HCT116 (cell line): ENCODE results near the gene HMGXB3. TPM values are rescaled to one million over a fixed set of nuclear protein-coding genes. Genes with fewer than 3 reads are reported as not detected.

Source experiments
- ATAC-seq: fragments of 200-7000 bp; cut with Tn5 transposase; 2 replicates; pipeline ENCODE4 v1.9.1; 2020; ENCODE audit warnings: mild to moderate bottlenecking, moderate library complexity
- BruUV-seq: library from RNA; stranded (reverse); fragments of 400-500 nt; replicated peaks from 2 replicates; lab custom pipeline; 2021; lab: Mats Ljungman, UMichigan
- CTCF ChIA-PET: fragments of 300-600 bp; sonication (Branson Sonifier 250); formaldehyde crosslinking; loops from one replicate; lab custom pipeline; 2021; ENCODE audit warnings: antibody characterized with exemption; lab: Charles Lee
- POLR2A ChIA-PET: fragments of 300-600, 350-600 bp; sonication (Branson Sonifier 250); formaldehyde crosslinking; loops from one replicate; lab custom pipeline; 2021; ENCODE audit warnings: antibody characterized with exemption; lab: Charles Lee
- RAD21 ChIA-PET, 2 experiments: fragments of 300-600 bp; sonication (Branson Sonifier 250); formaldehyde crosslinking; loops; one replicate each; lab custom pipeline; 2023; ENCODE audit warnings: low total read pairs in 2 of 2; ENCODE audit not compliant: uncharacterized antibody in 2 of 2, unreplicated experiment in 2 of 2, low non-redundant PET in 1 of 2; lab: Charles Lee
- DNase-seq: peaks from one replicate; pipeline ENCODE4 v3.0.0-alpha.2; 2010; ENCODE audit warnings: low read depth, low spot score
- H2AFZ ChIP-seq: fragments of 200-600 bp; shearing (Covaris generic), sonication (generic); 2 replicates; pipeline ENCODE4 v1.6.1; 2017; ENCODE audit warnings: low read depth, mixed run types, mixed read lengths, antibody characterized with exemption, low read length; ENCODE audit not compliant: poor library complexity, severe bottlenecking
- H3K27ac ChIP-seq: 2 replicates; pipeline ENCODE4 v1.5.1; 2012; ENCODE audit warnings: low read depth, low read length
- H3K27me3 ChIP-seq: fragments of 200-600 bp; sonication (generic); 2 replicates; pipeline ENCODE4 v1.6.1; 2016; ENCODE audit warnings: mixed run types, low read length, mixed read lengths; ENCODE audit not compliant: insufficient read depth
- H3K36me3 ChIP-seq, 2 experiments: fragments of 200-500 bp in 1 of 2; fragments of 200-600 bp in 1 of 2; sonication (Bioruptor generic) in 1 of 2; sonication (generic) in 1 of 2; 2 replicates each; pipeline versions ENCODE4 v1.5.1 to v1.6.1; 2014 to 2016; ENCODE audit warnings: low read length in 2 of 2, inconsistent platforms in 1 of 2, mixed read lengths in 1 of 2, mixed run types in 1 of 2; ENCODE audit not compliant: insufficient read depth in 2 of 2, control insufficient read depth in 1 of 2
- H3K4me1 ChIP-seq, 2 experiments: fragments of 200-600 bp in 1 of 2; sonication (generic) in 1 of 2; 2 replicates each; pipeline versions ENCODE4 v1.5.1 to v1.6.1; 2012 to 2017; ENCODE audit warnings: low read length in 2 of 2, inconsistent platforms in 1 of 2, mild to moderate bottlenecking in 1 of 2, mixed read lengths in 1 of 2, mixed run types in 1 of 2, moderate library complexity in 1 of 2; ENCODE audit not compliant: insufficient read depth in 2 of 2, control insufficient read depth in 1 of 2
- H3K4me2 ChIP-seq: fragments of 200-600 bp; sonication (generic); 2 replicates; pipeline ENCODE4 v1.6.1; 2017; ENCODE audit warnings: mixed run types, low read length, mixed read lengths
- H3K4me3 ChIP-seq, 2 experiments: fragments of 200-600 bp in 1 of 2; sonication (generic) in 1 of 2; replicated peaks in 1 of 2; 2 replicates each; pipeline ENCODE4 v1.5.1; 2011 to 2016; ENCODE audit warnings: low read length in 2 of 2, control low read depth in 1 of 2, low read depth in 1 of 2, mild to moderate bottlenecking in 1 of 2, mixed read lengths in 1 of 2, mixed run types in 1 of 2
- H3K79me2 ChIP-seq: fragments of 200-600 bp; sonication (generic); 2 replicates; pipeline ENCODE4 v1.6.1; 2017; ENCODE audit warnings: mild to moderate bottlenecking, mixed run types, low read length, moderate library complexity, mixed read lengths; ENCODE audit not compliant: insufficient read depth
- H3K9ac ChIP-seq: fragments of 200-600 bp; sonication (generic); 2 replicates; pipeline ENCODE4 v1.6.1; 2016; ENCODE audit warnings: low read length, mixed read lengths
- H3K9me2 ChIP-seq: fragments of 200-600 bp; sonication (generic), shearing (Covaris generic); 2 replicates; pipeline ENCODE4 v1.6.1; 2017; ENCODE audit warnings: mixed run types, mild to moderate bottlenecking, moderate library complexity; ENCODE audit not compliant: insufficient read depth
- H3K9me3 ChIP-seq, 2 experiments: fragments of 200-500 bp in 1 of 2; fragments of 200-600 bp in 1 of 2; sonication (Bioruptor generic) in 1 of 2; sonication (generic) in 1 of 2; 2 replicates each; pipeline ENCODE4 v1.6.1; 2014 to 2017; ENCODE audit warnings: low read length in 2 of 2, mixed read lengths in 2 of 2, inconsistent platforms in 1 of 2, low read depth in 1 of 2, mild to moderate bottlenecking in 1 of 2, mixed run types in 1 of 2, moderate library complexity in 1 of 2; ENCODE audit not compliant: control insufficient read depth in 1 of 2, insufficient read depth in 1 of 2
- H4K20me1 ChIP-seq: fragments of 200-600 bp; sonication (generic), shearing (Covaris generic); 2 replicates; pipeline ENCODE4 v1.6.1; 2017; ENCODE audit warnings: mixed run types, mild to moderate bottlenecking, moderate library complexity; ENCODE audit not compliant: insufficient read depth
- CBX3 ChIP-seq: IDR thresholded peaks from 2 replicates; pipeline ENCODE4 v1.6.1; 2012; ENCODE audit warnings: low read depth
- CEBPB ChIP-seq: IDR thresholded peaks from 2 replicates; pipeline ENCODE4 v1.6.1; 2012; ENCODE audit warnings: low read depth
- ELF1 ChIP-seq: IDR thresholded peaks from 2 replicates; pipeline ENCODE4 v1.6.1; 2012; ENCODE audit warnings: low read depth, borderline replicate concordance
- EZH2phosphoT487 ChIP-seq: fragments of 200-600 bp; IDR thresholded peaks from 2 replicates; pipeline ENCODE4 v1.6.1; 2018; ENCODE audit warnings: antibody characterized with exemption, borderline replicate concordance
- JUND ChIP-seq: IDR thresholded peaks from 2 replicates; pipeline ENCODE4 v1.6.1; 2012
- POLR2AphosphoS5 ChIP-seq: IDR thresholded peaks from 2 replicates; pipeline ENCODE4 v1.6.1; 2011; ENCODE audit warnings: mild to moderate bottlenecking, low read depth, low read length, moderate library complexity
- RAD21 ChIP-seq: IDR thresholded peaks from 2 replicates; pipeline ENCODE4 v1.6.1; 2012; ENCODE audit warnings: low read depth, mild to moderate bottlenecking
- SIN3A ChIP-seq: IDR thresholded peaks from 2 replicates; pipeline ENCODE4 v1.6.1; 2012; ENCODE audit warnings: low read depth
- TCF7L2 ChIP-seq: IDR thresholded peaks from 2 replicates; pipeline ENCODE4 v1.7.0; 2011; ENCODE audit warnings: borderline replicate concordance, inconsistent platforms; ENCODE audit not compliant: insufficient read depth, insufficient read length; ENCODE audit errors: extremely low read depth
- YY1 ChIP-seq: IDR thresholded peaks from 2 replicates; pipeline ENCODE4 v1.6.1; 2011; ENCODE audit warnings: low read length, low read depth, moderate library complexity, mild to moderate bottlenecking; ENCODE audit not compliant: insufficient replicate concordance; ENCODE audit errors: extremely low read depth
- ZFX ChIP-seq: fragments of 450-650 bp; IDR thresholded peaks from 2 replicates; pipeline ENCODE4 v1.6.1; 2017
- intact Hi-C: fragments of 100-400 bp; cut with micrococcal nuclease; formaldehyde crosslinking; loops from 2 replicates; pipeline ENCODE4 v1.10.0; 2022
- total RNA-seq: library from RNA; stranded (reverse); gene quantifications from one replicate; pipeline ENCODE4 v1.2.1, GENCODE V29; 2021; ENCODE audit not compliant: unreplicated experiment
- TF ChIP-seq, protein P1 (sequence below): IDR thresholded peaks from 2 replicates; pipeline ENCODE4 v1.6.1; 2011; ENCODE audit warnings: mild to moderate bottlenecking, low read length, moderate library complexity; ENCODE audit not compliant: insufficient replicate concordance; ENCODE audit errors: extremely low read depth

The HMGXB3 gene
- total RNA-seq, 1 experiment from 2014 or later: 41.8 TPM

- H3K4me2 ChIP-seq: peak overlapping the region; percentile 4; the same call in 1 of the 2 replicates
- H3K79me2 ChIP-seq: no peaks in the 10 kb centered on the region
- RAD21 ChIA-PET: no interaction called here
- DNase-seq (no peak), ATAC-seq (no peak)
- BruUV-seq: no TSS peak
- no peak overlapping the region for H3K9ac ChIP-seq
- no peak for TF ChIP-seq ZFX
- TF ChIP-seq, protein P1, sequence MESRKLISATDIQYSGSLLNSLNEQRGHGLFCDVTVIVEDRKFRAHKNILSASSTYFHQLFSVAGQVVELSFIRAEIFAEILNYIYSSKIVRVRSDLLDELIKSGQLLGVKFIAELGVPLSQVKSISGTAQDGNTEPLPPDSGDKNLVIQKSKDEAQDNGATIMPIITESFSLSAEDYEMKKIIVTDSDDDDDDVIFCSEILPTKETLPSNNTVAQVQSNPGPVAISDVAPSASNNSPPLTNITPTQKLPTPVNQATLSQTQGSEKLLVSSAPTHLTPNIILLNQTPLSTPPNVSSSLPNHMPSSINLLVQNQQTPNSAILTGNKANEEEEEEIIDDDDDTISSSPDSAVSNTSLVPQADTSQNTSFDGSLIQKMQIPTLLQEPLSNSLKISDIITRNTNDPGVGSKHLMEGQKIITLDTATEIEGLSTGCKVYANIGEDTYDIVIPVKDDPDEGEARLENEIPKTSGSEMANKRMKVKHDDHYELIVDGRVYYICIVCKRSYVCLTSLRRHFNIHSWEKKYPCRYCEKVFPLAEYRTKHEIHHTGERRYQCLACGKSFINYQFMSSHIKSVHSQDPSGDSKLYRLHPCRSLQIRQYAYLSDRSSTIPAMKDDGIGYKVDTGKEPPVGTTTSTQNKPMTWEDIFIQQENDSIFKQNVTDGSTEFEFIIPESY: no peak
- no peak for TF ChIP-seq ELF1
- no peaks in the 10 kb centered on the region for H3K9me2 ChIP-seq
- H2AFZ ChIP-seq: no peak overlapping the region
- H3K27me3 ChIP-seq: no peaks in the 10 kb centered on the region
- H3K27ac ChIP-seq: no peak overlapping the region
- intact Hi-C loops: no loop called here
- peaks cover 0 to 34% of the 10 kb centered on the region in 2 experiments; a peak in 2 of 4 replicates for H3K4me1 ChIP-seq
- H4K20me1 ChIP-seq: no peaks in the 10 kb centered on the region
- H3K4me3 ChIP-seq: no peak overlapping the region
- POLR2A ChIA-PET: no interaction called here
- peaks cover 36 to 46% of the 10 kb centered on the region in 2 experiments; a peak in 3 of 4 replicates for H3K36me3 ChIP-seq
- no peaks in the 10 kb centered on the region for H3K9me3 ChIP-seq
- CTCF ChIA-PET: no interaction called here
These were observed 51.9 kb downstream of the HMGXB3 start for GRCh38 chr5:150052226-150052955.

- no TSS peak for BruUV-seq
- no peak overlapping the region for H3K27ac ChIP-seq
- H3K9me2 ChIP-seq: no peaks in the 10 kb centered on the region
- peaks cover 31 to 39% of the 10 kb centered on the region in 2 experiments; a peak in 3 of 4 replicates for H3K36me3 ChIP-seq
- peak overlapping the region; percentile 4; the same call in 1 of the 2 replicates for H3K4me2 ChIP-seq
- no peak overlapping the region for H3K9ac ChIP-seq
- H3K4me3 ChIP-seq: no peak overlapping the region
- H3K4me1 ChIP-seq: peaks cover 0 to 34% of the 10 kb centered on the region in 2 experiments; a peak in 2 of 4 replicates
- H2AFZ ChIP-seq: no peak overlapping the region
- TF ChIP-seq CBX3: no peak
- no peak for TF ChIP-seq YY1
- TF ChIP-seq JUND: no peak
- no peak for TF ChIP-seq POLR2AphosphoS5
- TF ChIP-seq SIN3A: no peak
- no peak for TF ChIP-seq TCF7L2
- no peak for TF ChIP-seq EZH2phosphoT487
- TF ChIP-seq, protein P1: no peak
- no peak for TF ChIP-seq RAD21
- no peak for TF ChIP-seq CEBPB
- ChIA-PET POLR2A (no interaction called here), CTCF (no interaction called here), RAD21 (no interaction called here)
- no peaks in the 10 kb centered on the region for H4K20me1 ChIP-seq
- intact Hi-C loops: no loop called here
- H3K9me3 ChIP-seq: no peaks in the 10 kb centered on the region
- no peak for ATAC-seq
- no peak for DNase-seq
- H3K79me2 ChIP-seq: no peaks in the 10 kb centered on the region
- H3K27me3 ChIP-seq: no peaks in the 10 kb centered on the region
These were observed 52.6 kb downstream of the HMGXB3 start for GRCh38 chr5:150052956-150053712.
